LNCAP (cell line): Measurements from ENCODE around the gene LY6G6C.

Experiments used
- CTCF ChIP-seq: fragments of 450-650 bp; IDR thresholded peaks from 2 replicates; pipeline ENCODE4 v1.5.1; 2017; ENCODE audit warnings: mild to moderate bottlenecking

The LY6G6C gene

GRCh38 chr6:31727717-31728671 lies 6.4 kb upstream of the LY6G6C start:
- no peak for TF ChIP-seq CTCF

- no peak for TF ChIP-seq CTCF
These were observed 5.6 kb upstream of the LY6G6C start for GRCh38 chr6:31727034-31727716.

GRCh38 chr6:31725502-31726350 lies 4.2 kb upstream of the LY6G6C start:
- TF ChIP-seq CTCF = no peak

- no peak for TF ChIP-seq CTCF
These were observed 2.6 kb upstream of the LY6G6C start for GRCh38 chr6:31723980-31724691.

- no peak for TF ChIP-seq CTCF
These were observed 1.9 kb upstream of the LY6G6C start, which contains the start of gene MPIG6B for GRCh38 chr6:31723245-31723979. Gene MPIG6B (plus strand): TSS chr6:31723373. CDS start chr6:31723384, 11 bp downstream.

GRCh38 chr6:31722173-31722572 lies 627 bp upstream of the LY6G6C start:
- TF ChIP-seq CTCF = no peak
